GM18517 (cell line): ENCODE data around the gene GALK1.
"Not testable (repeated sequence)": the region's sequence is repeated elsewhere in the genome, so short reads cannot be mapped to it uniquely, and the experiment has no call there.

ENCODE experiments used
- ATAC-seq: cut with Tn5 transposase; IDR thresholded peaks from one replicate; pipeline ENCODE4 v1.9.1; 2021; ENCODE audit warnings: mild to moderate bottlenecking, moderate library complexity; ENCODE audit not compliant: unreplicated experiment

Gene GALK1

DNA sequence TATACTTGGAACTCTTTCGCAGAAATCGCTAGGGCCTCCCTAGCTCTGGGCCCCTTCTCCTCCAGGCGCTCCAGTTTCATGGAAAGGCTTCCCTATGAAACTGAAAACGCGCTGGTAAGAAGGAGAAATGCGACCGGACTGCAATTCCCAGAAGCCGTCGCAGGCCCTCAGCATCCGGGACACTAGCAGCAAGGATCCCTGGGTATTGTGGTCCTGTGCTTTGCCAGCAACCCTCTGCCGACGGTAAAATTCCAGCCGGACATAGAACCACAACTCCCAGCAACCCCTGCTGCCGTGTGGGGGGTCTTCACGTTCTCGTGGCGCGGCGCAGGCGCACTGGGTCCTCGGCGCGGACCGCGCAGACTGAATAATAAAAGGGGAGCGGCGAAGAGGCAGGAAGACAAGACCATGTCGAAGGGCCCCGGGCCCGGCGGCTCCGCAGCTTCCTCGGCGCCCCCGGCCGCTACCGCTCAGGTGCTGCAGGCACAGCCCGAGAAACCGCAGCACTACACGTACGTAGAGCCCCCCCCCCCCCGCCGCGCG lies 19.6 kb upstream of the GALK1 start, which contains the start of gene UNK:
Gene UNK (plus strand): TSS at position 334 of the 543 bp plus-strand sequence. CDS start 75 bp downstream, at position 409.
- ATAC-seq = peak; percentile 52

- peak; percentile 2 for ATAC-seq
These were observed 18.9 kb upstream of the GALK1 start for GRCh38 chr17:75783803-75784472.

DNA sequence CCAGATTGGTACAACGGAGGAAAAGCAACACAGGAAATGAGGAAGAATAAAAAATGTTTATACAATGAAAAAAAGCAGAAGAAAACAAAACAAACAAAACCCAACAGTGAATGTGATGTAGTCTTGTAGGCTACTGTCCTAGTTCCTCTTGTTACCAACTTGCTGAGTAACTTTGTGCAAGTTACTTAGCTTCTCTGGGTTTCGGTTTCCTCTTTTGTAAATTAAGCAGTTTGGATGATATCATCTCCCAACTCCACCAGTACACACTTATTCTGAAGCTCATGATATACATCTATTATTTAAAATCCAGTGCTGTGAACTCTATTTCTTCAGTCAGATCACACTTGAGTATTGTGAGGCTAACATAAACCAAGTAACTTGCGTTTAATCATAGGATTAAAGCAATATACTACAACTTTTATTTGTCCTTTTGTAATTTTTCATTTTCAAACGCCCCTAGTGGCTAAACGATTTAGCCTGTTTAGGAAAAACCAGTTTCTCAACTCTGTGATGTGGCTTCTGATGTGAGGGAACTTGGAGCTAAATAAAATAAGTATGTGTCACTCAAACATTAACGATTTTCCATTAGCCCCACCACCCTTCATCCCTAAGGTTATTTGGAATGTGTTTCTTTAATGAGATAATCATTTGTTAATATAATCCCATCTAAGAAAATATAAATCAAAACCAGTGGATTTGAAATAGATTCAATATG lies 18.2 kb upstream of the GALK1 start:
- ATAC-seq = no peak

GRCh38 chr17:75779987-75780889 lies 15.2 kb upstream of the GALK1 start:
- no peak for ATAC-seq

DNA sequence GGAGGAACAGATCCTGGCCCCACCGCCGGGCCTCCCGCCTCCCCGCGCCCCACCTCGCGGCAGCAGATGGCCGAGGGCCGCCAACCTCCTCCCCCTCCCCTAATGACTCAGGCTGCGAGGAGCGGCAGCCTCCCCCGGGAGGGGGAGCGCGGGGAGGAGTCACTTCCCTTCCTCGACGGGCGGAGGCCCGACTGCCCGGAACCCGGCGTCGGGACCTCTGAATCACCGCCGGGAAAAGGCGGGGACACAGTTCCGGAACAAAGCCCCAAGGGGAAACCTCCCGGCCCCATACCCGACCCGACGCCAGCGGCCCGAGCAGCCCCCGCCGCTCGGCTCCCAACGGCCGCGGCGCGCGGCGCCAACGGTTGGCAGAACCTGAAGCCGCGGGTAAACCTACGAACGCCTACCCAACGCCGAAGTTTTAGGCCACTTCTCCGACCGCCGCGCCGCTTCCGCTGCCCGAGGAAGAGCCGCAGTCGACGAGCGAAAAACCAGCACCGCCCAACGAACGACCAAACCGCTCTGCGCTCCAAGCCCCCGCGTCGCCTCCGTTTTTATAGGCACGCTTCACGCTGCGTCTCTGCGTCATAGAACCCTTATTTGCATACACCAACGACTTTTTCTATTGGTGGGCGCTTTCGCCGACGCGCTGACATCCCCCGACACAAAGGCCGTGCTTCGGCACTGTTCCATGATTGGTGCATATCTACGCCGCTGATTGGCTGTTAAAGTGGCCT lies 14.4 kb upstream of the GALK1 start:
- peak; percentile 75 for ATAC-seq

DNA sequence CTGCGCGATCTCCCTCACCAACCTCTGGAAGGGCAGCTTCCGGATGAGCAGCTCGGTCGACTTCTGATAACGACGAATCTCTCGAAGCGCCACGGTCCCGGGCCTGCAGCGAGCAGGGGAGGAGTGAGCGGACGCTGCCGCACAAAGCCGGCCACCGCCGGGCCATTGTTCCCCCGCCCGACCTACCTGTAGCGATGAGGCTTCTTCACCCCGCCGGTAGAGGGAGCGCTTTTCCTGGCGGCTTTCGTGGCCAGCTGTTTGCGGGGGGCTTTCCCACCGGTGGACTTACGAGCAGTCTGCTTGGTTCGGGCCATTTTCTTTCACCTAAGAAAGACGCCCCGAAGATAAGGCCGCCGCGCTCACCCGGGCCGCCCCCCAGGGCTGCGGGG lies 13.9 kb upstream of the GALK1 start:
- no peak for ATAC-seq

- ATAC-seq = not testable (repeated sequence)
These were observed 13.3 kb upstream of the GALK1 start for GRCh38 chr17:75778066-75778860.

DNA sequence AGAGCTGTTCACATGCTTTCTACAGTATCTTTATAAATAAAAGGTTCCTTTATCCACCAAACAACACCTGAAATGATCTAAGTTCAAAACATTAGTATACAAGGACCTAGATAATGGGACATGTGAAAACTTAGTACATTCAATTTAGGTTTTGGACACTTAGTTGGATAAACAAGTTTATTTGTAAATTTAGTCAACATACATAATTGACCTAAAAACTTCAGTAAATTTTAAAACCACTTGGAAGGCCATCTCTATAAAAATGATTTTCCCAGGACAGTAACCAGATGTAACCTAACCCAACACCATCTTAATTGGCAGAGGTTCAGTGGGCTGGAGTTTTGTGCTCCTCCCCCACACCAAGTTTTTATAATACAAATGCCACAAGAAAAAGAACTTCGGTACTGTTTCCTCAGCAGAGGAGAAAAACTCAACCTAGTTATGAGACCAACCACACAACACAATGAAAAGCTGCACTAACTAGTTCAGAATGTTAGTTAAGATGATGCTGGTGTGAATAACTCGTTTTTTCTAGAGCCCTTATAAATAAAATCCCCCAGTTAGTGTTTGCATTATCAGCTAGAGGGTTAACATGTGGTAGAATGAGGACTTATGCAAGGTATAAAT lies 12.4 kb upstream of the GALK1 start:
- ATAC-seq = no peak

- ATAC-seq = no peak
These were observed 11.6 kb upstream of the GALK1 start for GRCh38 chr17:75776386-75777295.

DNA sequence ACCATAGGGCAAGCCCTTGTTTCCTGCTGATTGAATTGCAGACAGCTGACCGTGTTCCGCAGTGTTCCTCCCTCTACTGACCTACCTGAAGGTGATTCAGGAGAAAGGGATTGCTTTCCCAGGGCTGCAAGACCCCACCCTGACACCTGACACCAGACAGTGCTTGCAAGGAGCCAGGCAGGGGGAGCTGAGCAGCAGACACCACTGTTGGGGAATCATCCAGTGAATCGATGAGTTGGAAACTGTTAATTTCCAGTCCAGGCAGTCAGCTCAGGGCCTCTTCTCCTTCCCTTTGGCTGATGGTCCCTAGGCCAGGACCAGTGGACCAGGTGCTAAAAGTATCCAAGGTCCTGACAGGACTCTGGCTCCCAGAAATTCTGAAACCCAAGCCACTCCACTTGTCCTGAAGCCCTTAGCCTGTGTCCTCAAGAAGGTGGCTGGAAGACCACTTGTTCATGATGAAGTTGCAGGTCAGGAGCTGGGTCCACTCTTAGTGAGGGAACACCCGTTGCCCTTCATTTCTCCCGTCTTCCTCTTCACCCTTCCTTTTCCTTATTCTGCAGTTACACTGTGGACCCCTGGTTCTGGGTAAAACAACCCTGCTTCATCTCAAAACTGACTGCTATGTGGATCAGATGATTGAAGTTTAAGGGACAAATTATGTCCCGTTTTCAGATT lies 10.1 kb upstream of the GALK1 start:
- no peak for ATAC-seq

- no peak for ATAC-seq
These were observed 9.5 kb upstream of the GALK1 start for GRCh38 chr17:75774471-75774990.

GRCh38 chr17:75773808-75774470 lies 8.9 kb upstream of the GALK1 start:
- no peak for ATAC-seq

DNA sequence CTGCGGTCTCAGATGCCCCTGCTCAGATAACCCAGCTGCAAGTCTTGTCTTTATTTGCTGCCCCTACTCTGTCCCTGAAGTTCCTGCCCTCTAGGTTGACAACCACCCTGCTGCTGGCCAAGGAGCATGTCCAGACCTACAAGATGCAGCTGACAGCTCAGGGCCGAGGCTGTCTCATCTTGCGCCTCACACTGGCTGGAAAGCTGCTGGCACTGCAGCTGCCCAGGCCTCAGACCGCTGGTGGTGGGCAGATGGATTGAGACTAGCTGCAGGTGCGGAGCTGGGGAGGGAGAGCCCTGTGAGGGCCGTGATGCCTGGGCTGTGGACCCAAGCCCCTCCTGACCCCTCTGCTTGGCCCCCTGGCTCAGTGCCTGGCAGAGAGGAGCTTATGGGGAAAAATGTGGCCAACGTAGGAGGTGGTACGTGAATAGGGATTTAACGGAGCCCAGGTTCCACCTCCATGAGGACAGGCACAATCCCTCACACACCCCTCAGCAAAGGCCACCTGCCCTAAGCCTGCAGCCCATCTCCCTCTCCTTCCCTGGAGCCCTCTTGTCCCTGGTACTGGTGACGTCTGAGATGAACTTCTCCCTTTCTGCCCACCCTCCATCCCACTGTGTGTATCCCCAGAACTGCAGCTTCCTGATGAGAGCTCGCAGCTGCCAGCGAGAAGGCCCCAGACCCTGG lies 8.3 kb upstream of the GALK1 start:
- ATAC-seq = no peak

GRCh38 chr17:75771334-75772281 lies 6.6 kb upstream of the GALK1 start:
- no peak for ATAC-seq

DNA sequence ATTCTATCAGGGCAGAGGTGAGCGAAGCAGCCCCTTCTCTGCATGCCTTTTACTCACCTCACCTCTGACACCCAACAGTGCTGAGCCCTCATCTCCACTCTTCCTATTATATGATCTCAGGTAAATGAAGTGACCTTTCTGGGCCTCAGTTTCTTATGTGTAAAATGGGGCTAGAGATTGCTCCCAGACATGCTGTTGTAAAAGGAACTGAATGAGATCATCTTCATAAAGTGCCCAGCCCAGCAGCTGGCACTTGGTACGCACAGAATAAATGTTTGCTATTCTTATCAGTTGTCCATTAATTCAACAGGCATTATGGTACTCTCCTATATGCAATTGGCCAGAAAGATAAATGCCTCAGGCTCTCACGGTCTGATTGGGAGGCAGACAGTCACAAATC lies 4.5 kb upstream of the GALK1 start:
- no peak for ATAC-seq
